ENCODE data around the gene APRT.

DNA sequence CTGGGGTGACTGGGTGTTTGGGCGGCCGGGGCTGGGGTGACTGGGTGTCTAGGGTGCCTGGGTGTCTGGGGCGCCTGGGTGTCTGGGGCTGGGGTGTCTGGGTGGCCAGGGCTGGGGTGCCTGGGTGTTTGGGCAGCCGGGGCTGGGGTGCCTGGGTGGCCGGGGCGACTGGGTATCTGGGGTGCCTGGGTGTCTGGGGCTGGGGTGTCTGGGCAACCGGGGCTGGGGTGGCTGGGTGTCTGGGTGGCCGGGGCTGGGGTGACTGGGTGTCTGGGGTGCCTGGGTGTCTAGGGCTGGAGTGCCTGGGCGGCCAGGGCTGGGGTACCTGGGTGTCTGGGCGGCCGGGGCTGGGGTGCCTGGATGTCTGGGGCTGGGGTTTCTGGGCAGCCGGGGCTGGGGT, 13.4 kb upstream of the APRT start:
- TF ChIP-seq, protein P1, sequence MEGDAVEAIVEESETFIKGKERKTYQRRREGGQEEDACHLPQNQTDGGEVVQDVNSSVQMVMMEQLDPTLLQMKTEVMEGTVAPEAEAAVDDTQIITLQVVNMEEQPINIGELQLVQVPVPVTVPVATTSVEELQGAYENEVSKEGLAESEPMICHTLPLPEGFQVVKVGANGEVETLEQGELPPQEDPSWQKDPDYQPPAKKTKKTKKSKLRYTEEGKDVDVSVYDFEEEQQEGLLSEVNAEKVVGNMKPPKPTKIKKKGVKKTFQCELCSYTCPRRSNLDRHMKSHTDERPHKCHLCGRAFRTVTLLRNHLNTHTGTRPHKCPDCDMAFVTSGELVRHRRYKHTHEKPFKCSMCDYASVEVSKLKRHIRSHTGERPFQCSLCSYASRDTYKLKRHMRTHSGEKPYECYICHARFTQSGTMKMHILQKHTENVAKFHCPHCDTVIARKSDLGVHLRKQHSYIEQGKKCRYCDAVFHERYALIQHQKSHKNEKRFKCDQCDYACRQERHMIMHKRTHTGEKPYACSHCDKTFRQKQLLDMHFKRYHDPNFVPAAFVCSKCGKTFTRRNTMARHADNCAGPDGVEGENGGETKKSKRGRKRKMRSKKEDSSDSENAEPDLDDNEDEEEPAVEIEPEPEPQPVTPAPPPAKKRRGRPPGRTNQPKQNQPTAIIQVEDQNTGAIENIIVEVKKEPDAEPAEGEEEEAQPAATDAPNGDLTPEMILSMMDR (IDR thresholded peaks at IDR 0.05 in 4 of 5, conservative IDR thresholded peaks at IDR 0.05 in 1 of 5): no peak
- no peak for TF ChIP-seq POLR2A (IDR thresholded peaks at IDR 0.05)
